ENCODE measurements around the gene NTMT1.
"Not testable (repeated sequence)": the region's sequence is repeated elsewhere in the genome, so short reads cannot be mapped to it uniquely, and the experiment has no call there.

The NTMT1 gene

DNA sequence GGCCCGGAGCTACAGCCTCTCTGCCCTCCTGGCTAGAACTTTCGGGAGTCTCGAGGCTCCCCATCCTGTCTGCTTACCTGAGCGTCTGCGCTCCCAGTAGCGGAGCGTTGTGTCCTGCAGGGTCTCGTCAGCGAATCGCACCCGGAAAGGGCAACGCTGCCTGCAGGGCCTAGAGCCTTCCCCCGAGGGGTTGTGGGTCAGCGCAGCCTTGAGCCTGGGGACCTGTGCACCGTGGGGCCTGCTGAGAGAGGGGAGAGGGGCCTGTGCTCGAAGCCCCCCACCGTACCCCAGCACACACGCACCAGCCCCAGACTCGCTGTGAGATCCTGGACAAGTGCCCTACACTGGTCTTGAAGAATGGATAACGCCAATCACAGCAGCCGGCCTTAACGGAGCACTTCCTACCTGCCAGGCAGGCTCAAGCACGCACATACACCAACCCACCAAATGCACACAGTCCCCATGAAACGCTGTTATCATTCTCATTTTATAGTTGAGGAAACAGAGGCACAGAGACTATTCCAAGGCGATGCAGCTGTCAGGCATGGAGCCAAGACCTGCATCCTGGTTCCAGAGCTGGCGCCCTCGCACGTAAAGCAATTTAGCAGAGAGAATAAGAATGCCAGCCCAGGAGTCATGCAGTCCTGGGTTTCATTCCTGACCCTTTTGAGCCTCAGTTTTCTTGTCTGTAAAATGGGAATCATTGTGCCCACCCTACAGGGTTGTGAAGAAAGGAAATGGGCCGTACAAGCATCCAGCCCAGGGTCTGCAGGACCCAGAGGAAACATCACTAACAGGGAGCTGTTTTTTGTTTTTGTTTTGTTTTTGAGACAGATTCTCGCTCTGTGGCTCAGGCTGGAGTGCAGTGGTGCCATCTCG, 10.3 kb upstream of the NTMT1 start:
- no peak for DNase-seq (ENCODE audit: low spot score)

DNA sequence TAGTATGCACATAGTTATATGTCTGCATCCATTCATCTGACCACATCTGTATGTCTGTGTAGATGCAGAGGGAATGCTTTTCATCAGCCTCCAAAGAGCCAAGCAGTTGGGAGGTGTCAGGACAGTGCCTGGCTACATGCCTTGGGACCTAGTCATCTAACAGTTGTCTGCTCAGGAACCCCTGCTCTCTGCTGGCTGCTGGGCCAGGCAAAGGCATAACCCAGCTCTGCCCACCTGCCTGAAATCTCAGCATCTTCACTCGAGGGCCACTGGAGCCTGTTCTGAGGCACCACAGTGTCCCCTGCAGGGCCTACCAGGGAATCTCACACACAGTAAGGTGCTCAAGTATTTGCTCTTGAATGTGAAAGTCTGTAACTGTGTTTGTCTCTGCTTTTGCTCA, 8.8 kb upstream of the NTMT1 start:
- no peak for DNase-seq (ENCODE audit: low spot score)

- no peak for DNase-seq (ENCODE audit: low spot score)
Measured at GRCh38 chr9:129619787-129620668, 5.9 kb upstream of the NTMT1 start.

DNA sequence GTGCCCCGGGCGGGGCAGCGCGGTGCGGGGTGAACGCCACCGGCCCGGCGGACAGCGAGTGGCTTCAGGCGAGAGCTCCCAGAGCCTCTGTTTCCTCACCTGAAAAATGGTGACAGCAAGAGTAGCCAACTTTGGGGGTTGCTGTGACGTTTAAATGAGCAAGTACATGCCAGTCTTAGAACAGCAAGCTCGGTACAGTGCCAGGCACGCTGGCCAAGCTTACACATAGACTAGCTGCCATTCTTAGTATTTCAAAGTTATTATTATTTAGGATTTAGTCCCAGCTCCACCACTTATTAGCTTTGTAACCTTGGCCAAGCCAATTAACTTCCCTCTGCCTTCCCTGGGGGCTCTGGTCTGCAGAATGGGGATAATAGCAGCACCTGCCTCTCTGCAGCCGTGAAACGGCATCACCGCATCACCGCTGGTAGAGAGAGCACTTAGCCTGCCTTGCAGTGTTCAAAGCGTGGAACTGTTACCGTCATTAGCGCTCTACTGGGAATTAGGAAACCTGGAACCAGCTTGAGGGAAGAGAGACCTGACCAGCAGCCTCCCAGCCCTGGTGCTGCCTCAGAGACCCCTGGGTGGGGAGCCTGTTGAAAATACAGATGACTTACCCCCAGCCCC, 5.2 kb upstream of the NTMT1 start, which contains the start of gene C9orf50:
TSS of gene C9orf50 (minus strand) at position 433 of the 627 bp plus-strand sequence. CDS start 527 bp downstream, outside the sequence.
- no peak for DNase-seq (ENCODE audit: low spot score)

GRCh38 chr9:129623331-129623730, 2.6 kb upstream of the NTMT1 start:
- no peak for DNase-seq (ENCODE audit: low spot score)

GRCh38 chr9:129624168-129624759, 1.7 kb upstream of the NTMT1 start:
- no peak for DNase-seq (ENCODE audit: low spot score)

DNA sequence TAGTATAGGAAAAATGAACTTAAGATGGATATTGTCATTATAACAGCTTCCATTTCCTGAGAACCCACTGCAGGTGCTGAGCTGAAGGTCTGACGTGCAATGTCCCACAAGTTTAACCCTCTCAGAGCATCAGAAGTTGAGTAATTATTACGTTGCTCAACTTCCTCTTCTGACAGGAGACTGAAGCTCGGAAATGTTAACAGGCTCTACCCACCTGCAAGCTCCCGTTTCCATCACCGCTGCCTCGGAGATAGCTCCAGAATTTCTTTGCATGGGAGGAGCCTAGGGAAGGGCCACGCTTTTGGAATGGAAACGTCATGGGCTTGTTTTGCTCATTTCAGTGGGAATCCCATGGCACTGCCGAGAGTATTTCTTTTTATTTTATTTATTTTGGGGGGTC, 1.0 kb upstream of the NTMT1 start:
- DNase-seq (ENCODE audit: low spot score), result no peak

DNA sequence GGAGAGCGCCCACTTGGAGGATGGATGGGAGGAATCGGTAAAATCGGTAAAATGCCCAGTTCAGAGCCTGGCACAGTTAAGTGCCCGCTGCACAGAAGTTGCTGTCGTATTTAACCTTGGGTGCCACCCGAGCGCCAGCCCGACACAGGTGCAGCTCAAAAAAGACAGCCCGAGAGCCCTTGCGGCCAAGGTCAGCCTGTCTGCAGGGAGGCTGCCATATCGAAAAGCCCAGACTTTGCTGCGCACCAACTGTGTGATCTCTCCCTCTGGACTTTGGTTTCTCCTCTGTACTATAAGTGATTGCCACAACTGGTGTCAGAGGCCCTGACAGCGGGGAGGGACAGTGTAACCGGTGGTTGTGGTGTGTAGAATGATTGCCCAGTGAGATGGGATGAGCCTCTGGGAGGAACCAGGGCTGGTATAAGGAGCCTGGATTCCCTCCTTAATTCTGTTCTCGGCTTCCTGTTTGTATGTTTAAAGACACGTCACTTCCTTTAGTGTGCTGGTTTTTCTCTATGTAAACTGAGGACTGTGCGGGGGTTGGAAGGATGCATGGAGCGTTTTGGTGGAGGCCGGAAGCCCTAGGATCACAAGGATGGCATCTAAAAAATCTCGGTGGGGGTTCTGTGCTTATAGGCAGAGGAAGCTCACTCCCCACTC, 792 bp downstream of the NTMT1 start:
- DNase-seq (ENCODE audit: low spot score), result no peak

DNA sequence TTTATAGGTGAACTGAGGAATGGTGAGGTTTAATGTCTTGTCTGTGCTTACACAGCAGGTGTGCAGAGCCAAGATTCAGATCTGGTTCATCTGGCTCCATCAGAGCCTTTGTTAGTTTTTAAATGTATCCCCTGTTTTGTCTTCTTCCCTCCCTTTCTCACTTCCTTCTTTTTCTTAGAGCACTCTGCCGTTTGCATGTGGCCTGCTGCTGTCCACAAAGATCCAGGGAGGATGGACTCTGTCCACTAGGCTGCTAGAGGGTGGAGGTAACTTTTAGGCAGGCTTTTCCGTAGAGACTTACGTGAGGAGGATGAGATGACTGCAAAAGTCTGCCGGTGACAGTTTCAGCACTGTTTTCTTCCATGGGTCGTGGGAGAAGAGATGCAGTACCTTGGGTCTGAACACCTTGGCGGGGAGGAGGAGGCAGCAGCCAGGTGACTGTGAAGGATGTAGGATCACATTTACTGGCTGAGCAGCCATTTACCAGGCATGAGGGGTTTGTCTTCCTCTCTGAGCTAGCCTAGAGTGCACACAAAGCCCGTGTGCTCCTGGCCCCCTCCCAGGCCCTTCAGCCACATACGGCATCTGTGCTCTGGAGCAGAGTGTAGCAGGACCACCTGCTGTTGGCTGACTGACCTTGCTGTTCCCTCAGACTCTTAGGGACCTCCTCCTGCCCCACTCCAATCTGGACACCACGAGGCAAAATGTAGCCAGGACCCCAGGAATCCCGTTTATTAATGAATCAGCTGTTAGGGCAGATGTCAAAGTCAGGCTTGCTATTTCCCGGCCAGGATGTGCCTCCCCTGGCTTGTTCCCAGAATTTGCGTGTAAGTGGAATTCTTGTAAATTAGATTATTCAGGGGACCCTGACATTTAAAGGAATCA, 1.8 kb downstream of the NTMT1 start:
- no peak for DNase-seq (ENCODE audit: low spot score)

- DNase-seq (ENCODE audit: low spot score), result no peak
Measured at GRCh38 chr9:129628709-129629108, 2.7 kb downstream of the NTMT1 start.

DNA sequence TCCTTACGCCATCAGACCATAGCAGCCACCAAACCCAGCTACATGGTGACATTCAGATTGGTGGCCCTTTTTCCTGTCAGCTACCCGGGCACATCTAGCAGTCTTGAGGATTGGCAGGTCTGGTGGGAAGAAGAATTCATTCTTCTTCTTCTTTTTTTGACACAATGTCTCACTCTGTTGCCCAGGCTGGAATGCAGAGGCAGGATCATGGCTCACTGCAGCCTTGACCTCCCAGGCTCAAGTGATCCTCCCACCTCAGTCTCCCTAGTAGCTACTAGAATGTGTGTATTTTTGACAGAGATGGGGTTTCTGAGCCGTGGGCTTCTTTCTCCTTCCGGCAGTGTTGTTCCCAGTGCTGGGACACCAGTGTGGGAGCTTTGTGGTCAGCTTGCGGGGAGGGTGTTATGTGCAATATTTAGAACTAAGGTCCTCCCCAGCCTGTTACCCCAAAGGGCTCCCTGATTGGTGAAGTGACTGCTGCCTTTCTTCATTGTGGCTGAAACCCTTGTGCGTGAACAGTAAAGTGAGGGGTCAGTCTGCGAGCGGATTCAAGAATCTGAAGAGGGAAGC, 3.4 kb downstream of the NTMT1 start:
- no peak for DNase-seq (ENCODE audit: low spot score)

- no peak for DNase-seq (ENCODE audit: low spot score)
Measured at GRCh38 chr9:129630967-129631673, 5.2 kb downstream of the NTMT1 start.

GRCh38 chr9:129631674-129632129, 5.7 kb downstream of the NTMT1 start:
- no peak for DNase-seq (ENCODE audit: low spot score)

GRCh38 chr9:129632460-129632859, 6.5 kb downstream of the NTMT1 start:
- no peak for DNase-seq (ENCODE audit: low spot score)

DNA sequence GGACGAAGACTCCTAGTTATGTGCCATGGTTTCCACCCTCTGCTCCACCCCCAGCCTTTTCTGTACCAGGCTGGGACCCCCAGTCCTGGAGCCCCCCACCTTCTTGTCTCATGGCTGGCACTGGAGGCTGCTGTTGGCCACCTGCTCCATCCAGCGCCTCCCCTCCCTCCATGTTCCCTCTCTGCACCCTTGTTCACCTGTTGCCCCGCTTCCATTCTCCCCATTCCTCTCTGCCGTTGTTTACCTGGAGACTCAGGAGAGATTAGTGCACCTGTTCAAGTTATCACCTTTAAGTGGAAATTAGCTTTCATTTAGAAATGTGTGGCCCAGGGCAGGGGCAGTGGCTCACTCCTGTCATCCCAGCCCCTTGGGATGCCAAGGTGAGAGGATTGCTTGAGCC, 7.2 kb downstream of the NTMT1 start:
- no peak for DNase-seq (ENCODE audit: low spot score)

GRCh38 chr9:129633848-129634247, 7.9 kb downstream of the NTMT1 start:
- DNase-seq (ENCODE audit: low spot score), result no peak

- no peak for DNase-seq (ENCODE audit: low spot score)
Measured at GRCh38 chr9:129635099-129636065, 9.4 kb downstream of the NTMT1 start.

DNA sequence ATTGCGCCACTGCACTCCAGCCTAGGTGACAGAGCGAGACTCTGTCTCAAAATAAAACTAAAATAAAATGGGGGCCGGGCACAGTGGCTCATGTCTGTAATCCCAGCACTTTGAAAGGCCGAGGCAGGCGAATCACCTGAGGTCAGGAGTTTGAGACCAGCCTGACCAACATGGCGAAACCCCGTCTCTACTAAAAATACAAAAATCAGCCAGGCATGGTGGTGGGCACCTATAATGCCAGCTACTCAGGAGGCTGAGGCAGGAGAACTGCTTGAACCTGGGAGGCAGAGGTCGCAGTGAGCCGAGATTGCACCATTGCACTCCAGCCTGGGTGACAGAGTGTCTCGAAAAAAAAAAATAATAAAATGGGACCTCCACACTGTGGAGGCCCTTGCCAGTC, 10.4 kb downstream of the NTMT1 start:
- DNase-seq (ENCODE audit: low spot score), result not testable (repeated sequence)

Measured in putamen (tissue), 1 donor.